Measurements from ENCODE around the gene KANSL1L. TPM values are rescaled to one million over a fixed set of nuclear protein-coding genes. Genes with fewer than 3 reads are reported as not detected.

Gene KANSL1L
- total and polyA plus RNA-seq, 7 donors, result 1.8 to 21.5 (median 14.9) TPM

GRCh38 chr2:210034087-210034683 lies 137.0 kb downstream of the KANSL1L start:
- peaks cover 3 to 29% of the 10 kb centered on the region in 2 donors for H3K36me3 ChIP-seq (ENCODE audit: insufficient read depth in 1 of 2, low read depth in 1 of 2)
- no peak overlapping the region for H3K27ac ChIP-seq
- ATAC-seq, result peak in 1 of 4 donors; percentile 22
- 53 to 70% (median 64%) methylated on average over 2 of the region's 2 CpGs for WGBS, 3 donors
- intact Hi-C loops (cut with DNase I), result no loop called here
- H3K4me3 ChIP-seq, result no peak overlapping the region
- H3K27me3 ChIP-seq (ENCODE audit: insufficient read depth in 3 of 3, low read length in 2 of 3), result no peaks in the 10 kb centered on the region
- H3K9me3 ChIP-seq, result no peaks in the 10 kb centered on the region
- no peak for TF ChIP-seq CTCF (IDR thresholded peaks at IDR 0.05)
- DNase-seq, result no peak
- no peaks in the 10 kb centered on the region for H3K4me1 ChIP-seq

GRCh38 chr2:210028178-210028577 lies 143.0 kb downstream of the KANSL1L start:
- peak overlapping the region; percentile 64 for H3K27ac ChIP-seq
- no peaks in the 10 kb centered on the region for H3K27me3 ChIP-seq (ENCODE audit: insufficient read depth in 3 of 3, low read length in 2 of 3)
- ATAC-seq (peak in 1 of 4 donors; percentile 25), DNase-seq (no peak)
- 58 to 71% (median 68%) methylated on average over 2 of the region's 2 CpGs for WGBS, 3 donors
- intact Hi-C loops (cut with DNase I), result no loop called here
- H3K36me3 ChIP-seq (ENCODE audit: insufficient read depth in 1 of 2, low read depth in 1 of 2), result peaks cover 0 to 60% of the 10 kb centered on the region in 2 donors
- no peaks in the 10 kb centered on the region for H3K4me1 ChIP-seq
- H3K9me3 ChIP-seq, result no peaks in the 10 kb centered on the region
- no peak for TF ChIP-seq CTCF (IDR thresholded peaks at IDR 0.05)
- H3K4me3 ChIP-seq, result no peak overlapping the region

- DNase-seq, result no peak
- Histone ChIP-seq H3K36me3 (ENCODE audit: insufficient read depth in 1 of 2, low read depth in 1 of 2) (peaks cover 0 to 66% of the 10 kb centered on the region in 2 donors), H3K4me1 (no peaks in the 10 kb centered on the region), H3K27me3 (ENCODE audit: insufficient read depth in 3 of 3, low read length in 2 of 3) (no peaks in the 10 kb centered on the region), H3K4me3 (no peak overlapping the region), H3K27ac (peak overlapping the region; percentile 64), H3K9me3 (no peaks in the 10 kb centered on the region)
- intact Hi-C loops (cut with DNase I), result no loop called here
- ATAC-seq, result peak; percentile 65 to 89 (median 82)
- TF ChIP-seq CTCF (IDR thresholded peaks at IDR 0.05), result no peak
- WGBS, 3 donors, result 49 to 63% (median 56%) methylated on average over 2 of the region's 2 CpGs
These were observed 143.6 kb downstream of the KANSL1L start for GRCh38 chr2:210027608-210028007.

GRCh38 chr2:210022824-210023223 lies 148.4 kb downstream of the KANSL1L start:
- no peak overlapping the region for H3K4me3 ChIP-seq
- intact Hi-C loops (cut with DNase I), result no loop called here
- H3K27ac ChIP-seq, result no peak overlapping the region
- no peaks in the 10 kb centered on the region for H3K27me3 ChIP-seq (ENCODE audit: insufficient read depth in 3 of 3, low read length in 2 of 3)
- TF ChIP-seq CTCF (IDR thresholded peaks at IDR 0.05), result no peak
- DNase-seq (no peak), ATAC-seq (no peak)
- WGBS, 3 donors, result 77 to 87% (median 82%) methylated on average over 3 of the region's 3 CpGs
- H3K4me1 ChIP-seq, result no peaks in the 10 kb centered on the region
- H3K9me3 ChIP-seq, result no peaks in the 10 kb centered on the region
- peaks cover 2 to 95% of the 10 kb centered on the region in 2 donors for H3K36me3 ChIP-seq (ENCODE audit: insufficient read depth in 1 of 2, low read depth in 1 of 2)

GRCh38 chr2:210020138-210020537 lies 151.1 kb downstream of the KANSL1L start:
- no peaks in the 10 kb centered on the region for H3K9me3 ChIP-seq
- H3K36me3 ChIP-seq (ENCODE audit: insufficient read depth in 1 of 2, low read depth in 1 of 2), result peaks cover 6 to 100% of the 10 kb centered on the region in 2 donors
- H3K27ac ChIP-seq, result no peak overlapping the region
- ATAC-seq, result no peak
- H3K4me1 ChIP-seq, result no peaks in the 10 kb centered on the region
- WGBS, 3 donors, result 86 to 97% (median 89%) methylated on average over 1 of the region's 1 CpG
- no peak for DNase-seq
- intact Hi-C loops (cut with DNase I), result no loop called here
- H3K27me3 ChIP-seq (ENCODE audit: insufficient read depth in 3 of 3, low read length in 2 of 3), result no peaks in the 10 kb centered on the region
- no peak overlapping the region for H3K4me3 ChIP-seq
- no peak for TF ChIP-seq CTCF (IDR thresholded peaks at IDR 0.05)
